GM12892 (cell line): ENCODE measurements around the gene SLC24A3.

Source experiments
- POLR2A ChIP-seq: IDR thresholded peaks from 2 replicates; pipeline ENCODE4 v1.6.1; 2011; ENCODE audit warnings: low read depth, low read length, control low read depth
- TAF1 ChIP-seq: IDR thresholded peaks from 2 replicates; pipeline ENCODE4 v1.6.1; 2011; ENCODE audit warnings: low read depth, mild to moderate bottlenecking, control low read depth, low read length, borderline replicate concordance

GRCh38 chr20:19256085-19256484 is 43.6 kb downstream of the SLC24A3 start:
- TF ChIP-seq POLR2A (no peak), TAF1 (no peak)
